K562 (cell line): ENCODE measurements around the gene LBH.

Experiments
- CBX8 ChIP-seq: fragments of 200-600 bp; sonication (generic); IDR thresholded peaks from 2 replicates; pipeline ENCODE4 v1.6.1; 2012; ENCODE audit warnings: borderline replicate concordance, mixed run types, low read depth, mild to moderate bottlenecking, moderate library complexity, mixed read lengths, low read length, control low read depth, inconsistent platforms; ENCODE audit not compliant: poor library complexity, severe bottlenecking; ENCODE audit errors: extremely low read depth
- CEBPB ChIP-seq: fragments of 450-650 bp; IDR thresholded peaks from 2 replicates; pipeline ENCODE4 v1.6.1; 2016; ENCODE audit warnings: missing genetic modification characterization, missing compliant biosample characterization
- CTCF ChIP-seq, 3 experiments: IDR thresholded peaks in 2 of 3; conservative IDR thresholded peaks in 1 of 3; 2 replicates each; pipeline ENCODE4 v1.5.1; 2011 to 2012; ENCODE audit warnings: low read length in 3 of 3, mild to moderate bottlenecking in 3 of 3, control low read depth in 2 of 3, improper control_type of control experiment in 1 of 3, inconsistent platforms in 1 of 3, low read depth in 1 of 3, mixed read lengths in 1 of 3, moderate library complexity in 1 of 3; ENCODE audit not compliant: insufficient read depth in 2 of 3
- EZH2 ChIP-seq: IDR thresholded peaks from 2 replicates; pipeline ENCODE4 v1.6.1; 2012; ENCODE audit warnings: low read depth, mild to moderate bottlenecking, inconsistent platforms, low read length, borderline replicate concordance
- HNRNPLL ChIP-seq: fragments of 200-400 bp; formaldehyde crosslinking; IDR thresholded peaks from 2 replicates; pipeline ENCODE4 v1.6.1; 2017; ENCODE audit warnings: low read length, low read depth, mild to moderate bottlenecking; ENCODE audit not compliant: poor library complexity, severe bottlenecking
- POLR2A ChIP-seq: fragments of 450-650 bp; conservative IDR thresholded peaks from 2 replicates; pipeline ENCODE4 v1.6.1; 2016
- TARDBP ChIP-seq: fragments of 450-650 bp; IDR thresholded peaks from 2 replicates; pipeline ENCODE4 v1.6.1; 2016
- ZBTB26 ChIP-seq: fragments of 450-650 bp; formaldehyde crosslinking; IDR thresholded peaks from 2 replicates; pipeline ENCODE4 v1.4.0; 2022; ENCODE audit warnings: missing genetic modification characterization
- ZNF609 ChIP-seq: sonication (generic); formaldehyde crosslinking; IDR thresholded peaks from 2 replicates; pipeline ENCODE4 v1.8.1; 2023; ENCODE audit warnings: missing genetic modification reagents, mild to moderate bottlenecking, borderline replicate concordance

GRCh38 chr2:30254685-30255001 is 23.3 kb downstream of the LBH start:
- TF ChIP-seq TARDBP (no peak), ZBTB26 (CRISPR knock-in tag) (no peak), HNRNPLL (no peak), CTCF (IDR thresholded peaks at IDR 0.05 in 2 of 3, conservative IDR thresholded peaks at IDR 0.05 in 1 of 3; ENCODE audit: insufficient read depth in 2 of 3, low read depth in 1 of 3, low read length in 3 of 3) (no peak), CEBPB (no peak), ZNF609 (CRISPR knock-in tag) (no peak), CBX8 (no peak), POLR2A (no peak), EZH2 (no peak)
